ENCODE results near the gene NCSTN. TPM values are rescaled to one million over a fixed set of nuclear protein-coding genes. Genes with fewer than 3 reads are reported as not detected.

The NCSTN gene
- total RNA-seq, 1 experiment from 2014 or later, result 67.8 TPM

DNA sequence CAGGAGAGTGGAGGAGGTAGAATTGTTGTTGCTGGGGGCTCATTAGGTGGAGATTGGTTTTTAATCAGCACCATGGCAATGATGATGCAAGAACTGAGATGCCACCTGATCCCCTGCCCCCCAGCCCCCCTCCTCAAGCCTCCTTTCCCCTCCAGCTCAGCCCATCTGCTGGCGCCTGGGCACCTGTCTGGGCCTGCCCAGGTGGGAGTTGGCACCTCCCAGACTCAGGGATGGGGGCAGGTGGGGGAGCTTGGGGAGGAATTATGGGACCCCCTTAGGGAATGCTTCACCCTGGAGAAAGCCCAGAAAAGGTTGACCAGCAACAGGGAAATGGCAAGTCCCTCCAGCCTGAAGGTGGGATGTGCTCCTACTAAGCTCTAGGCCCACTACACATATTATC is 22.1 kb downstream of the NCSTN start:
- H2AFZ ChIP-seq (ENCODE audit: low read length), result no peak overlapping the region
- no peak overlapping the region for H3K4me3 Mint-ChIP-seq
- H2BK120ac ChIP-seq (ENCODE audit: low read depth, low read length, poor library complexity, severe bottlenecking), result no peak overlapping the region
- H2AK5ac ChIP-seq (ENCODE audit: insufficient read length, low read length), result no peak overlapping the region
- H3K27me3 Mint-ChIP-seq (ENCODE audit: low read depth), result peaks cover 4% of the 10 kb centered on the region; the same call in 1 of the 2 replicates
- H2BK15ac ChIP-seq (ENCODE audit: low read depth, low read length), result no peak overlapping the region
- H3K27me3 ChIP-seq (ENCODE audit: insufficient read depth, low read length), result no peaks in the 10 kb centered on the region
- H4K8ac ChIP-seq (replicated peaks; ENCODE audit: insufficient read length, low read depth, low read length), result no peak overlapping the region
- no peaks in the 10 kb centered on the region for H4K20me1 ChIP-seq (ENCODE audit: control insufficient read depth, insufficient read depth, insufficient read length)
- H3K23ac ChIP-seq (ENCODE audit: insufficient read length, low read depth, low read length), result no peak overlapping the region
- peaks cover 42 to 62% of the 10 kb centered on the region in 2 experiments for H3K4me1 Mint-ChIP-seq
- H3K79me1 ChIP-seq (ENCODE audit: insufficient read depth, low read depth, low read length, poor library complexity, severe bottlenecking), result no peaks in the 10 kb centered on the region
- no peak overlapping the region for H2BK12ac ChIP-seq (ENCODE audit: insufficient read length, low read depth, low read length)
- peaks cover 2 to 11% (median 7%) of the 10 kb centered on the region in 3 experiments; a peak in 5 of 7 replicates for H3K36me3 Mint-ChIP-seq (ENCODE audit: insufficient read depth in 1 of 3, low read depth in 3 of 3)
- H3K9me3 ChIP-seq (ENCODE audit: control insufficient read depth, low read depth, low read length), result no peaks in the 10 kb centered on the region
- no peak overlapping the region for H3K4me2 ChIP-seq (ENCODE audit: insufficient read depth, insufficient read length, low read length)
- no peaks in the 10 kb centered on the region for H3K79me2 ChIP-seq (ENCODE audit: insufficient read depth, low read length)
- H3K23me2 ChIP-seq (ENCODE audit: insufficient read length, low read depth, low read length, poor library complexity, severe bottlenecking), result no peaks in the 10 kb centered on the region
- H3K9ac ChIP-seq (ENCODE audit: extremely low read depth, insufficient read length, low read length), result no peak overlapping the region
- no peak overlapping the region for H3K14ac ChIP-seq (ENCODE audit: insufficient read depth, low read length)
- H2BK5ac ChIP-seq (ENCODE audit: insufficient read length, low read length), result no peak overlapping the region
- no peak for DNase-seq
- no peak overlapping the region for H3K27ac ChIP-seq (ENCODE audit: insufficient read length, low read depth, low read length)
- no peak overlapping the region for H4K5ac ChIP-seq (ENCODE audit: insufficient read length, low read depth, low read length)
- no peak overlapping the region for H3K56ac ChIP-seq (ENCODE audit: insufficient read length, low read depth, low read length)
- no peak overlapping the region for H4K91ac ChIP-seq (ENCODE audit: insufficient read length, low read depth, low read length)
- no CpG with 5 or more reads among the region's 1 CpG for WGBS (ENCODE audit: extremely low coverage, insufficient read length, low lambda C conversion rate)
- H3K27ac Mint-ChIP-seq, result peak overlapping the region in 2 of 3 experiments; percentile 30 to 93; a peak in 2 of 7 replicates
- H3K9me3 Mint-ChIP-seq, result no peaks in the 10 kb centered on the region
- TF ChIP-seq CTCF (conservative IDR thresholded peaks at IDR 0.05), result no peak
- H3K4me1 ChIP-seq (ENCODE audit: insufficient read depth, low read length), result no peaks in the 10 kb centered on the region; the same call in 1 of the 2 replicates
- H3T11ph ChIP-seq (ENCODE audit: low read length), result no peak overlapping the region
- no peak overlapping the region for H3K18ac ChIP-seq (ENCODE audit: insufficient read length, low read depth, low read length)
- no peak overlapping the region for H3K4ac ChIP-seq (ENCODE audit: low read depth, low read length)
- no peak overlapping the region for H2BK20ac ChIP-seq (ENCODE audit: low read depth, low read length, poor library complexity, severe bottlenecking)

Measured in H9 (cell line).